CD4-positive, alpha-beta T cell treated with Interleukin-10 for 1 hour (primary cell): ENCODE data around the gene NYNRIN.
"Not testable (repeated sequence)": the region's sequence is repeated elsewhere in the genome, so short reads cannot be mapped to it uniquely, and the experiment has no call there.

Source experiments
- DNase-seq: peaks from one replicate; pipeline ENCODE4 v3.0.0-alpha.2; 2020

NYNRIN gene

DNA sequence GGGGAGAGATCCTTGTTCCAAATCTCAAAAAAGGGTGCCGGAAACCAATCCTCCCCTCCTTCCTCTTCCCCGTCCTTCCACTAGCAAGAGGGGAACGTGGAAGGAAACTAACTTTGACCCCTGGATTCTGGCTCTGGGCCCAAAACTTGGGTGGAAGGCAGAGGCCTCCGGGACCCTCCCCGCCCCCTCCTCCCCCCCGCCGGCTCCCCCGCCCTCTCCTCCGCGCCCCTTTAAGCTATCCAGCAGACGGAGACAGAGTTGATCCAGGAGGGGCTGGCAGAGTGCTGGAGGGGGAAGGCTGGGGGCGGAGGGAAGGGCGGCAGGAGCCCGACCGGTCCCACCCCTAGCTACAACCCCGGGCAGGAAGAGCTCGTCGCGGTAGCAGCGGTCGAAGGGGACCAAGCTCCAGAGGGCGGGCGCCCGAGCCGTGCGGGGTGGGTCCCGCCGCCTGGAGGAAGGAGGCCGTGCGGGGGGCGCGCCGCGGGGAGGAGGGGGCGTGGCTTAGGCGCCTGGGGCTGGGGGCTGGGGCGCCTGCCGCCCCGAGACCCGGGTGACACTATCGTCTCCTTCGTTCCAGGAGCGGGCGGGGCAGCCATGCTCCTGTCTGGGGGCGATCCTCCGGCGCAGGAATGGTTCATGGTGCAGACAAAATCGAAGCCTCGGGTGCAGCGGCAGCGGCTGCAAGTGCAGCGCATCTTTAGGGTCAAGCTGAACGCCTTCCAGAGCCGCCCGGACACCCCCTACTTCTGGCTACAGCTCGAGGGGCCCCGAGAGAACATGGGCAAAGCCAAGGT is at the start of gene NYNRIN:
Gene NYNRIN (plus strand): TSS at position 351 of the 794 bp plus-strand sequence. CDS start 244 bp downstream, at position 595.
- DNase-seq: peak; percentile 20

DNA sequence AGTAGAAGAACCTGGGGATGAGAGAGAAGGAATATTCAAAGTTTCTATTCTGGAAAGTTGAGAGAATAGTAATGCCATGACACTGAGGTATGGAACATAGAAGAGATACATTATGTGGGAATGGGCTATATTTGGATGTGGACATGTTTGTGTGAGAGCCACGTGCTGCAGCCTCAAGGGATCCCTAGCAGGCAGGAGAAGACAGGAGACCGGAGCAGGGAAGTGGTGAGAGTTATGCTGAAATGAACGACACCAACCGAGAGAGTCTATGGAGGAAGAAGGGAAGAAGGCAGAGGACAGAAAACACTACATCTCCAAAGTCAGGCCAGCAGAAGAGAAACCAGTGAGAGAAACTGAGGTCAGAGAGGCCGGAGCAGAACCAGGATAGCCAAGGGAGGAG is 49.1 kb upstream of the NYNRIN start:
- no peak for DNase-seq

DNA sequence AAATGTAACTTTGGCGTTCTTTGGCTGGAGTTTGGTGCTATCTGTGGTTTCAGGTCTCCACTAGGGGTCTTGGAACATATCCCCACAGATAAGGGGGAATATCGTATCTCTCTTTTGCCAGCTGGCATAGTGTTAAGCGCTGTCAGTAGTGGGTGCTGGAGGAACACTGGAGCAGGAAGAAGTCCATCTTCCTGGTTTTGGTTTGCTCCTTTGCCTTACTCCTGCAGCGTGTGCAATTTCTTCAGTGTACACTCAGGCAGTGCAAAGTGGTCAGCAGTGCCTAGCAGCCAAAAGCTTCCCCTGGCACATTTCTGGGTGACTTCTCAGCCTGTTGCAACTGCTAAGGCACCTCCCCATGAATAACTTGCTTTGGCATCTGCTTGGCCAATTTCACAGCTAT is 47.3 kb upstream of the NYNRIN start:
- DNase-seq: no peak

DNA sequence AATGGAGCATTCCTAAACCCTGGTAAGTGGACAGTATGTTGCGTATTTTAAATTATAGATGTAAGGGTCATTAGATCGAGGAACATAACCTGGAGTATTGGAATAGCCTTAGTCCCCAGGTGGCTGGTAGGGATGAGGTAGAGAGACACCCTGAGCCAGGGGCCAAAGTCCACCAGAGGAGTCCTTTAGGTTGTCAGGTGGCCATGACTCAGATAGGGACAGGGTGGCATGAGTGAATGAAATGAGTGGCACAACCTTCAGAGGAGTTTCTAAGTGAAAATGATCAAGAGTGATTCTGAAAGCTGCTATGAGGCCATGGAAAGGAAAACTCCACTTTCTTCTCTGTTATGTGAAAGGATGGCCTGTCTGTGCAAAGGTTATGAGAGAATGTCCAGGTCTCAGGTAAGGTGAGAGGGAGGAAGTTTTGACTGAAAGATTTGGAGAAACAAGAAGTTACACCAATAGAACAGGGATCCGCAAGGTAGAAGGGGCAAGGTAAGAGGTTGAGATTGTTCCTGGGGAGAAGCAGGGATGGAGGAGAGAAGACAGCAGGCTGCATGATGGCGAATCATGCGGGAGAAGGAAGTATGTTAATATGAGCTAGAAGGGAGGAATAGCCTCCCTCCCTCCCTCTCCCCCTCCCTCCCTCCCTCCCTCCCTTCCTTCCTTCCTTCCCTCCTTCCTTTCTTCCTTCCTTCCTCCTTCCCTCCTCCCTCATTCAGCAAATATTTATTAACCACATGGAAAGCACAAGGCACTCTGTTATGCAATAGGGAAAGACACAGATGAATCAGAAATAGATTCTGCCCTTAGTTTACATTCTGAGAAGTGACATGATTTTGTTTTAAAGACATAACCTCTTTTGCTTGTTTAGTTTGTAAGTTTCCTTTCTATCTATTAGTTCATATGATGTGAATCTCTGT is 45.0 kb upstream of the NYNRIN start:
- DNase-seq: no peak

DNA sequence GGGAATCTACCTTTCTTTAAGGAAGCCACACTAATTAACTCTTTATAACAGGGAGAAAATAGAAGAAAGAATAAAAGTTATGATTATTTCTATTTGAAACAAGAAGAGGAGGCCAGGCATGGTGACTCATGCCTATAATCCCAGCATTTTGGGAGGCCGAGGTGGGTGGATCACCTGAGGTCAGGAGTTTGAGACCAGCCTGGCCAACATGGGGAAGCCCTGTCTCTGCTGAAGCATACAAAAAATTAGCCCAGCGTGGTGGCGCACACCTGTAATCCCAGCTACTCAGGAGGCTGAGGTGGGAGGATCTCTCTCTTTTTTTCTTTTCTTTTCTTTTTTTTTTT is 44.3 kb upstream of the NYNRIN start:
- not testable (repeated sequence) for DNase-seq

DNA sequence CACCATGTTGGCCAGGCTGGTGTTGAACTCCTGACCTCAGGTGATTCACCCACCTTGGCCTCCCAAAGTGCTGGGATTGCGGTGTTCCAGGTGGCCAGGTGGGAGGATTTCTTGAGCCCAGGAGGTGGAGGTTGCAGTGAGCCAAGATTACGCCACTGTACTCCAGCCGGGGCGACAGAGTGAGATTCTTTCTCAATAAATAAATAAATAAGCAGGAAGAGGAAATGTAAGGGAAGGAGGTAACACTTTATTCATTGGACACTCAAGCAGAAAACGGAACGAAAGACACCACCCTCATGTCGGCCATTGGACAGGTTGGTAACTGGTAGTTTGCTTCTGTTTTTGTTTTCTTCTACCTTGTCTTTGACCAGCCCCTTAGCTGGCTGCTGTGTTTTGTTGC is 43.8 kb upstream of the NYNRIN start:
- no peak for DNase-seq

DNA sequence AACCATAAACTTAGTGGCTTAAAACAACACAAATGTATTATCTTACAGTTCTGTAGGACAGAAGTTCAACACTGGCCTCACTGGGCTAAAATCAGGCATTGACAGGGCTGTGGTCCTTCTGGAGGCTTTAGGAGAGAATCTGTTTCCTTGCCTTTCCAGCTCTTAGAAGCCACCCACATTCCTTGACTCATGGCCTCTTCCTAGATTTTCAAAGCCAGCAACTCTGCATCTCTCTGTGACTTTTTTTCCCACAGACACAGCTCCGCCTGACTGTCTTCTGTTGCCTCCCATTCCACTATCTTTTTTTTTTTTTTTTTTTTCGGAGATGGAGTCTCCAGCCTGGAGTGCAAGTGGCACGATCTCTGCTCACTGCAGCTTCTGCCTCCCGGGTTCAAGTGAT is 42.6 kb upstream of the NYNRIN start:
- DNase-seq: no peak

DNA sequence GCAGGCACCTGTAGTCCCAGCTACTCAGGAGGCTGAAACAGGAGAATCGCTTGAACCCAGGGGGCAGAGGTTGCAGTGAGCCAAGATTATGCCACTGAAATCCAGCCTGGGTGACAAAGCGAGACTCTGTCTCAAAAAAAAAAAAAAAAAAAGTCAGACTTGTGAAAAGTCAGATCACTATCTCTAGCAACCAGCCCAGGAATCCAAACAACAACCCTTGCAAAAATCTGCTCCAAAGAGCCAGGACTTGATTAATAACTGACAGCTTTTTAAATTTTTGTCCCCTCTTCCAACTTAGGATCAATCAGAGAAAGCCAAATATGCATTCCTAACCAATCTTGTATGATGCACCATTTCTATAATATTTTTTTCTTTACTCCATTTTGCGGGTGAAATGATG is 38.5 kb upstream of the NYNRIN start:
- DNase-seq: no peak

DNA sequence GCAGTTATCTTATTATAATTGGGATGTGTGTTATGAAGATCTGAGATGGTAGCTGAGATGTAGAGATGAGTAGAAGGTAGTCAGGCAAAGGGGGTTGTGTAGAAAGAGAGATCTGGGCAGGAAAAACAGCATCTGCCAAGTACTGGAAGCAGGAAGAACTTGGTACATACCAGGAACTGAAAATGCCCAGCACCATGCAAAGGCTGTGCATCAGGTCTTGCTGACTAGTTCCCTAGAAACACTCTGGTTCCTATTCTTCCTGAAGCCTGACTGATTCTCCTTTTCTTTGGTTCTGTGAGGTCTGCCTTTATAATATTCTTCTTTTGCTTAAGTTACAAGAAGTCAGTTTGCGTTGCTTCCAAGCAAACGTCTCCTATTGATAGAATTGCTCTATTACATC is 37.5 kb upstream of the NYNRIN start:
- DNase-seq: no peak

DNA sequence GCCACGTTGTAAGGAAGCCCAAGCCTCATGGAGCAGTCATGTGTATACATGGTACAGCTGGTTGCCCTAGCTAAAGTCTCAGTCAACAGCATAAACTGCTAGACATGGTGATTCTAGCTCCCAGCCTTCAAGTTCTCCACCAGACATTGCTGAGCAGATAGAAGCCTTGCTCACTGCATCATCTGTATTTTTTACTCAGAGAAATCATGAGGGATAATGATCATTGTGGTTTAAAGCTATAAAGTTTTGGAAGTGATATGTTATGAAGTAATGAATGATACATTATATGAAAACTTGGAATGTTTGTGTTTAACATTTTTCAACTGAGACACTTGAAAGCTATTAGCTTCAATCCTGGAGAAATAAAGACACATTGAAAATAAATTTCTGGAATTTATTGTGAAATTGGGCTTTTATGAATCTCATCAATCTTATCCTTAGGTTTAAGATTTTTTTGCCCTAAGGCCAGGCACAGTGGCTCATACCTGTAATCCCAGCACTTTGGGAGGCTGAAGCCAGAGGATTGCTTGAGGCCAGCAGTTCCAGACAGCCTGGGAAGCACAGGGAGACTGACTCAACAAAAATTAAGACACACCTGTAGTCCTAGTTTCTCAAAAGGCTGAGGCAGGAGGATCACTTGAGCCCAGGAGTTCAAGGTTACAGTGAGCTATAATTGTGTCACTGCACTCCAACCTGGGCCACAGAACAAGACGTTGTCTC is 36.4 kb upstream of the NYNRIN start:
- DNase-seq: no peak

DNA sequence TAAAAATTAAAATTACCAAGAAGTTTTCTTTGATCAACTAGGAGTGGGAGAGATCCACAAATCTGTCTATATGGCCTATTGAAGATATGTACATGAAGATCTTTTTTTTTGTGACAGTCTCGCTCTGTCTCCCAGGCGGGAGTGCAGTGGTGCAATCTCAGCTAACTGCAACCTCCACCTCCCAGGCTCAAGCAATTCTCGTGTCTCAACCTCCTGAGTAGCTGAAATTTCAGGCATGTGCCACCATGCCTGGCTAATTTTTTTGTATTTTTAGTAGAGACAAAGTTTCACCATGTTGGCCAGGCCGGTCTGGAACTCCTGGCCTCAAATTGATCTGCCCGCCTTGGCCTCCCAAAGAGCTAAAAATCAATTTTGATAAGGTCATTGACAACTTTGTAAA is 35.4 kb upstream of the NYNRIN start:
- no peak for DNase-seq

DNA sequence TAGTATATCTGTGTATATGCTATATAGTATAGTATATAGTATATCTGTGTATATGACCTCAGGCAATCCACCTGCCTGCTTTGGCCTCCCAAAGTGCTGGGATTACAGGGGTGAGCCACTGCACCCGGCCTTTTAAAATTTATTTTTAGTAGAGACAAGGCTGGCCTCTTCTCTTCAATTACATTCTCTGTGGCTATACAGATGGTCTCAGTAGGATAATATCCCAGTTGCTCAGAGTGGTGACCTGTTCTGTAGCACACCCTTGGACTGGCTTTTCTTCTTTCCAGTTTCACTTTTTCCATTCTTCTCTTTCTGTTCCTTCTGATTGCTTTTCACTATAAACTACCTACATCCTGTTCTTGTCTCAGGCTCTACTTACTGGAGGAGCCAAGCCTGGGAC is 34.0 kb upstream of the NYNRIN start:
- DNase-seq: no peak

DNA sequence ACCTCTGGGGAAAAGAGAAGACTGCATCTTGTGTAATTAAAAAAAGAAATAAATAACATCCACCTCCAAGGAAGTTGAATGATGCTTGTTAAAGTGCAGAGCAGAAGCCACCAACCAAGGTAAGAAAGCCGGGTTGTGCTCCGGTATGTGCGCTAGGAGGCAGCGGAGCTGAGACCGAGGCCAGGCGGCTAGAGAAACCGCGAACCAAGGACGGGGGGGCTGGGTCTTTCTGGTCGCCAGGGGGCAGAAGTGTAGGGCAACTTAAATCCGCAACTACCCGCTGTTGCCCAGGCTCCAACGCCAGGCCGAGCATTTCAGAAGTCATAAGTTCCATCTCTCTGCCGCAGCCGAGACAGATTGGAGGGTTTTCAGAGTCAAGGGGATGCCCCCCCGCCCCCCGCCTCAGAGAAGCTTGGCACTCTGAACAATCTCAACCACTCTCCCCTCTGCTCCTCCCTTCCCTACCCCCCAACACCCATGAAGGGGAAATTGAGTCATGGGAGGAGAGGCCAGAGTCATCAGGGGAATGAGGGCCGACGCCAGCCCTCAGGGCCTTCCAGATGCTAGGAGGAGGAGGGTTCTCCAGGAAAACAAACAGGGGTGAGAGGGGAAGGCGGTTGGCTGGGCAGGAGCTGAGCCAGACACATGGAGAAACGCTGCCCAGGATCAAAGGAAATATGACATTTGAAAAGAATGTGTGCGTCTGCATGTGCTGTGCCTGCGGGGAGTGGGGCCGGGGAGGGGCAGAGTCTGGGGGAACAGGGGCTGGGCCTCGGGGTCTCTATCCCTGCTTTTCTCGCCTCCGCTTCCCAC is 33.0 kb upstream of the NYNRIN start:
- peak; percentile 66 for DNase-seq

DNA sequence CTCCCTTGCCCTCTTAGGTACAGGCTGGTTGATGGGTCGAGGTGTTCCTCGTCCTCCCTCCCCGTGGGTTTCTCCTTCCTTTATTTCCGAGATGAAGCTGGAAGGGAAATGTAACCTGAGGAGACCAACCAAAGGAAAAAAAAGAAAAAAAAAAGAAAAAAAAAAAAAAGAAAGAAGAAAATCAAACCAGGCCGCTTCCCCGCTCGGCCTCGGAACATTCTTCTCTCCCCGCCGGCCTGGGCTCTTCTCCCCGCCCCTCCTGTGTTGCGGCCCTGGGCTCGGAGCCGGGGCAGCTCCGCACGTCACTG is 32.4 kb upstream of the NYNRIN start:
- DNase-seq: no peak

DNA sequence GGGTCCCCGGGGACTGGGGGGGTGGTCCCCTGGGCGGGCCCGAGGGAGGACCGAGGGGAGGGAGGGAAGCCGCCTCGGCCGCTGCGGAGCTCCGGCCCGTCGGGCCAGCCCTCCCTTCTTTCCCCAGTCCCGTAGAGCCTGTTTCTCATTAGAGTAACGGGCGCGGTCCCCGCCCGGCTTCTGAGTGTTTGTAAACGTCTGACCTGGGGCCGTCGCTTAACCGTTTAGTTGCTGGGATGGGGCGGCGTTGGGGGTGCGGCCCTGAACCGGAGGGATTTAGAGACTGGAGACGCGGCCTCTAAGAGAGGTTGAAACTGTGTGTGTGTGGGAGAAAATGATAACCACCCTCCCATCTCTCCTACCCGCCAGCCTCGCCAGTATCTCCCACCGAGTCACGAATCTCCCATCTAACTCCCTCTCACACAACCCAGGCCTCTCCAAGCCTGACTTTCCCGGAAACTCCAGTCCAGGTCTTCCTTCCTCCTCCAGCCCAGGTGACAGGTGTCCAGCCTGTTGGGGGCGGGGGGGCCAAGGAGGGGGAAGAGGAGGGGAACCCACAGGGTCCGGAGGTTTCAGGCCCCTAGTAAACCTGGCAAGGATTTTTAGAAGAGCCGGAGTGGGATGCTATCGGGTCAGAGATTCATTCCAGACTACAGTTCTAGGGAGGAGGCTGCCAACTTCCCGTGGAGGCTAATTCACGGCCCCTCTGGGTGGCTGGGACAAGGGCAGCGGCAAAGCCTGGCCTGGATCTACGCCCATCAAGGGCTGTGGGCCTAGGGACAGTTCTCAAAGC is 31.9 kb upstream of the NYNRIN start:
- DNase-seq: peak; percentile 15

DNA sequence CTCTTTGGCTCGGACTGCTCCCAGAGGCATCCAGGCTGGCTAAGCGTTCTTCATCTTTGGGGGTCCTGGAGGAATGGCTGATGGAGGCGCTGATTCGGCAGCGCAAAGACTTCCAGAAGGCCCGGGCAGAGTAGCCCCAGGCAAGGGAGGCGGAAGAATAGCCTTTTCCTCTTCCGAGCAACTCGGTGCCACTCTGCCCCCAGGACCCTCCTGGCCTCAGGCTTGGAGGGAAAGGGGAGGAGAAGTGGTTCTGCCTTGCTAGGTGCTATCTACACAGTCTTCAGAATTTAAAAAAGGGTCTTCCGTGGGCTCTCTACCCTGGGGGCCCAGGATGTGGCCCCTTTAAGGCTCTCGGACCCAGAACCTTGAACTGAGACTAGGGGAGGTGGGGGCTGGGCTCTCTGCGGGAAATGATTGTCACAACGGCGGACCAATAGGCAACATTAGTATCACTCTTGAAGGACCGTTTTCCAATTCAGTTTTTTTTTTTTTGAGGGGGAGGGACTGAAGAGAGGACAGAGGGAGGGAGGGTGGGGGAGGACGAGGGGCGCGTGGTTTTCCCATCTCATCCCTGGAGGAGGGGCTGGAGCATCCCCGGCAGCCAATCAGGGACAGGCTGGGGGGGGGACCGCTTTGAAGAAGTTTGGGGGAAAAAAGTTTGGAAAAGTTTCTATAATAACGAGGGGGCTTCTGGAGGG is 31.1 kb upstream of the NYNRIN start, which contains the start of gene NFATC4:
Gene NFATC4 (plus strand): TSS at position 671 of the 698 bp plus-strand sequence. CDS start 157 bp downstream, outside the sequence.
- no peak for DNase-seq

DNA sequence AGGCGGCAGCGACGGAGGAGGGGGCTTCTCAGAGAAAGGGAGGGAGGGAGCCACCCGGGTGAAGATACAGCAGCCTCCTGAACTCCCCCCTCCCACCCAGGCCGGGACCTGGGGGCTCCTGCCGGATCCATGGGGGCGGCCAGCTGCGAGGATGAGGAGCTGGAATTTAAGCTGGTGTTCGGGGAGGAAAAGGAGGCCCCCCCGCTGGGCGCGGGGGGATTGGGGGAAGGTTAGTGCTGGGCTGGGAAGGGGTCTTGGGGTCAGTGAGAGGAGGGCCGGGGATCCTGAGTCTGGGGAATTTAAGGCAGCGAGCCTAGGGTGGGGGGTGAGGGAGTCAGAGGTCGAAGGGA is 30.6 kb upstream of the NYNRIN start:
- no peak for DNase-seq

DNA sequence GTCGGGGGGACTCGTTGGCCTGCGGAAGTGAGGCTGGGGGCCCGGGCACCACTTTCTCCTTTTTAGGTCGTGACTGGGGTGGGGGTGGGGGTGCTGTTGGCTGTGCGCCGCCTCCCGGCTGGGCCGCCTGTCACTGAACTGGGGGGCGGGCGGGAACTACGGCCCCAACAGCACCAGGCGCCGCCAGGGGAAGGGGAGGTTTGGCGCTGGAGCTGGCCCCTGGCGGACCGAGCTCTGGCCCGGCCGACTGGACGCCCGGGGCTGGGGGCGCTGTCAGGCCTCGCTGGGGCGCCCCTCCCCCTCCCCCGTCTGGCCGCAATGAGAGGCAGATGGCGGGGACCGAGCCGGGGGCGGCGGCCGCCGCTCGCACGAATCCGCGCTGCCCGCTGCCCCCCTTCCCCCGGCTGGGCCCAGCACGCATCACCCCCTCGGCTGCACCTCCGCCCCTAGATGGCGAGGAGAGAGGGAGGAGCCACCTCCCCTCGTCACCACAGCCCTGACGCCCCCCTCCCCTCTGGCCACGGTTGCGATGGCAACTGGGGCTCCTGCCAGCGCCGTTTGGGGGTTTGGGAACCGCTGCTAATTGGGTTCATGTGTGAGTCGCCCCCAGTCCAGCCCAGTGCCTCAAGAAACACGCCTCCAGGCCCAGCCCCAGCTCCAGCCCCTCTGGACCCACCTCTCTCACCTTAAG is 30.1 kb upstream of the NYNRIN start:
- peak; percentile 39 for DNase-seq

DNA sequence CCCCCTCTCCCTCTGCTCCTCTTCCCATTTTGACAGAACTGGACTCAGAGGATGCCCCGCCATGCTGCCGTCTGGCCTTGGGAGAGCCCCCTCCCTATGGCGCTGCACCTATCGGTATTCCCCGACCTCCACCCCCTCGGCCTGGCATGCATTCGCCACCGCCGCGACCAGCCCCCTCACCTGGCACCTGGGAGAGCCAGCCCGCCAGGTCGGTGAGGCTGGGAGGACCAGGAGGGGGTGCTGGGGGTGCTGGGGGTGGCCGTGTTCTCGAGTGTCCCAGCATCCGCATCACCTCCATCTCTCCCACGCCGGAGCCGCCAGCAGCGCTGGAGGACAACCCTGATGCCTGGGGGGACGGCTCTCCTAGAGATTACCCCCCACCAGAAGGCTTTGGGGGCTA is 29.3 kb upstream of the NYNRIN start:
- DNase-seq: no peak

DNA sequence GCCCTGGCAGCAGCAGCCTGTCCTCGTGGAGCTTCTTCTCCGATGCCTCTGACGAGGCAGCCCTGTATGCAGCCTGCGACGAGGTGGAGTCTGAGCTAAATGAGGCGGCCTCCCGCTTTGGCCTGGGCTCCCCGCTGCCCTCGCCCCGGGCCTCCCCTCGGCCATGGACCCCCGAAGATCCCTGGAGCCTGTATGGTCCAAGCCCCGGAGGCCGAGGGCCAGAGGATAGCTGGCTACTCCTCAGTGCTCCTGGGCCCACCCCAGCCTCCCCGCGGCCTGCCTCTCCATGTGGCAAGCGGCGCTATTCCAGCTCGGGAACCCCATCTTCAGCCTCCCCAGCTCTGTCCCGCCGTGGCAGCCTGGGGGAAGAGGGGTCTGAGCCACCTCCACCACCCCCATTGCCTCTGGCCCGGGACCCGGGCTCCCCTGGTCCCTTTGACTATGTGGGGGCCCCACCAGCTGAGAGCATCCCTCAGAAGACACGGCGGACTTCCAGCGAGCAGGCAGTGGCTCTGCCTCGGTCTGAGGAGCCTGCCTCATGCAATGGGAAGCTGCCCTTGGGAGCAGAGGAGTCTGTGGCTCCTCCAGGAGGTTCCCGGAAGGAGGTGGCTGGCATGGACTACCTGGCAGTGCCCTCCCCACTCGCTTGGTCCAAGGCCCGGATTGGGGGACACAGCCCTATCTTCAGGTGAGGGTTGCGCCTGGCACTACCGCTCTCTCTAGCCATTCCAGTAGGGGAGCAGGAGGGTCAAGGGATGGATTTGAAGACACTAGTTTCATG is 28.7 kb upstream of the NYNRIN start:
- no peak for DNase-seq
